Hepatocyte (in vitro differentiated cells): ENCODE measurements around the gene SART1. TPM values are rescaled to one million over a fixed set of nuclear protein-coding genes. Genes with fewer than 3 reads are reported as not detected.

ENCODE experiments used
- DNase-seq: peaks from one replicate; pipeline ENCODE4 v3.0.0-alpha.2; 2016; ENCODE audit warnings: low spot score
- H2AFZ ChIP-seq: fragments of 200-600 bp; sonication (generic); 2 replicates; pipeline ENCODE4 v1.6.0; 2016; ENCODE audit warnings: antibody characterized with exemption, mild to moderate bottlenecking
- H3K27ac ChIP-seq: fragments of 200-600 bp; sonication (generic); 2 replicates; pipeline ENCODE4 v1.5.1; 2016; ENCODE audit warnings: mild to moderate bottlenecking
- H3K27me3 ChIP-seq: fragments of 200-600 bp; sonication (generic); 2 replicates; pipeline ENCODE4 v1.6.1; 2016
- H3K36me3 ChIP-seq: fragments of 200-600 bp; sonication (generic); replicated peaks from 2 replicates; pipeline ENCODE4 v1.5.1; 2016; ENCODE audit warnings: low read depth; ENCODE audit not compliant: insufficient read depth
- H3K4me1 ChIP-seq: fragments of 200-600 bp; sonication (generic); 2 replicates; pipeline ENCODE4 v1.5.1; 2016; ENCODE audit warnings: mild to moderate bottlenecking, moderate library complexity; ENCODE audit not compliant: insufficient read depth
- H3K4me2 ChIP-seq: fragments of 200-600 bp; sonication (generic); 2 replicates; pipeline ENCODE4 v1.6.0; 2016
- H3K4me3 ChIP-seq: fragments of 200-600 bp; sonication (generic); 2 replicates; pipeline ENCODE4 v1.5.1; 2016; ENCODE audit warnings: mild to moderate bottlenecking
- H3K79me2 ChIP-seq: fragments of 200-600 bp; sonication (generic); 2 replicates; pipeline ENCODE4 v1.6.0; 2017; ENCODE audit warnings: mild to moderate bottlenecking
- H3K9me2 ChIP-seq: fragments of 200-600 bp; sonication (generic); replicated peaks from 2 replicates; pipeline ENCODE4 v1.6.0; 2017; ENCODE audit warnings: mild to moderate bottlenecking; ENCODE audit not compliant: insufficient read depth
- H3K9me3 ChIP-seq: fragments of 200-600 bp; sonication (generic); 2 replicates; pipeline ENCODE4 v1.5.1; 2016; ENCODE audit warnings: low read depth, mild to moderate bottlenecking
- H4K20me1 ChIP-seq: fragments of 200-600 bp; sonication (generic); 2 replicates; pipeline ENCODE4 v1.6.0; 2016; ENCODE audit warnings: mild to moderate bottlenecking; ENCODE audit not compliant: insufficient read depth, poor library complexity, severe bottlenecking
- EZH2 ChIP-seq: fragments of 200-600 bp; sonication (generic); IDR thresholded peaks from 2 replicates; pipeline ENCODE4 v1.6.1; 2016; ENCODE audit warnings: antibody characterized with exemption, mild to moderate bottlenecking, borderline replicate concordance
- EZH2phosphoT487 ChIP-seq: fragments of 200-600 bp; sonication (generic); IDR thresholded peaks from one replicate; pipeline ENCODE4 v1.6.1; 2018; ENCODE audit warnings: antibody characterized with exemption, mild to moderate bottlenecking, low read depth, moderate library complexity; ENCODE audit not compliant: unreplicated experiment, severe bottlenecking
- WGBS: methylation state at CpG from one replicate; pipeline ENCODE4 v1.1.6; 2016; ENCODE audit warnings: low lambda C conversion rate; ENCODE audit errors: missing lambda C conversion rate; 5-methylcytosine and 5-hydroxymethylcytosine counted together
- polyA plus RNA-seq: library from polyadenylated mRNA; unstranded; fragments of >200 nt; fragmentation: Nextera tagmentation; extraction: Ambion mirVana; gene quantifications from 2 replicates; pipeline ENCODE4 v1.2.1, GENCODE V29; 2016
- total RNA-seq: library from RNA; depleted of rRNA; stranded (reverse); fragments of >200 nt; gene quantifications from 2 replicates; pipeline ENCODE4 v1.2.3, GENCODE V29; 2014
- TF ChIP-seq, protein P1 (sequence below): fragments of 200-600 bp; sonication (generic); IDR thresholded peaks from 2 replicates; pipeline ENCODE4 v1.5.1; 2016; ENCODE audit warnings: antibody characterized with exemption, mild to moderate bottlenecking; ENCODE audit not compliant: poor library complexity

SART1 gene
- total and polyA plus RNA-seq, 2 experiments from 2014 or later: 32.5 to 34.1 TPM

DNA sequence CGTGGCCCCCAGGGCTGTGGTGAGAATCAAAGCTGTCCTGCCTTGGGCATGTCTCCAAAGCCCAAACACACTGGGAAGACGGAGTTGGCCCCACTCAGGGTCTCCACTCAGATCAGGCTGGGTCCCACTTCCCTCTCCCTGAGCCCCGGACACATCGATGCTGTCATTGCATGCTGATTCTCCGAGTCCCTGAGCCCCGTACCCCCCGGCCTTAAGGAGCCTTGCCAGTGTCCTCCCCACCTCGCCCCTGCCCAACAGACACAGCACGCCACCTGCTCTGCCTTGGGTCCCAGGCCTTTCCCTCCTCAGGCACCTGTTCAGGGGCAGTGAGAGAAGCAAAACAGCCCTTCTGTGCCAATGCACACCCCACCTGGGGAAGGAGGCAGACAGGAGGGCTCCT, 25.8 kb downstream of the SART1 start:
- no peaks in the 10 kb centered on the region for H3K9me2 ChIP-seq
- H4K20me1 ChIP-seq: no peaks in the 10 kb centered on the region
- 88% methylated on average over 9 of the region's 9 CpGs for WGBS

DNA sequence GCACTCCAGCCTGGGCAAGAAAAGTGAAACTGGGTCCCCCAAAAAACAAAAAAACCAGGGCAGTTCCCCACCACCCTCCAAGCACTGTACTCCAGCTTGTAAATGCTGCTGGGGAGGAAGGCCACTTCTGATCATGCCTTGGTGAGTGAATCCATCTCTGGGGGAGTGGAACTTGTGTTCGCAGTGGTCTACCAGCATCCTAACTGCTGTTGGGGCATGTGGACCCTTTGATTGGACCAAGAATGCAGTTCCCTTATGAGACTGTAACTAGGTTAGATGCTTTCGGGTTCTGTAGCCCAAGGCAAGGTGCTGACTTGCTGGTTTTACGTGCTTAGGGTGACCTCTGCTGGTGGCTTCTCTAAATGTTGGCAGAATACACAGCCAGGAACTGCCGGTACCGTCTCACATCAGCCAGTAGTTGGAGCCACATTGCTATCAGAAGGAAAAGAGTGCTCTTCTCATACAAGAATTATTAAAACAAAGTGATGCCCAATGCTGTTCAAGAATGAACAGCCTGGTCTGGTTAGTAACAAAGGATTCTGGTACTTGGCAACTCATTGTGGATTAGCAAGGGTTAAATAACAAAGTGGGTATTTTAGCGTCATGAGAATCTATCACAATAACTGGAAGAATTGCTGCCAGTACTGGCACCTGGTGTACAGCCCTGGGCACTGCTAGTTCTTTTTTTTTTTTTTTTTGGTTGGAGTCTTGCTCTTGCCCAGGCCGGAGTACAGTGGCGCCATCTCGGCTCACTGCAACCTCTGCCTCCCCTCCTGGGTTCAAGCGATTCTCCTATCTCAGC, 27.5 kb downstream of the SART1 start:
- TF ChIP-seq EZH2phosphoT487: no peak
- TF ChIP-seq EZH2: no peak
- TF ChIP-seq, protein P1, sequence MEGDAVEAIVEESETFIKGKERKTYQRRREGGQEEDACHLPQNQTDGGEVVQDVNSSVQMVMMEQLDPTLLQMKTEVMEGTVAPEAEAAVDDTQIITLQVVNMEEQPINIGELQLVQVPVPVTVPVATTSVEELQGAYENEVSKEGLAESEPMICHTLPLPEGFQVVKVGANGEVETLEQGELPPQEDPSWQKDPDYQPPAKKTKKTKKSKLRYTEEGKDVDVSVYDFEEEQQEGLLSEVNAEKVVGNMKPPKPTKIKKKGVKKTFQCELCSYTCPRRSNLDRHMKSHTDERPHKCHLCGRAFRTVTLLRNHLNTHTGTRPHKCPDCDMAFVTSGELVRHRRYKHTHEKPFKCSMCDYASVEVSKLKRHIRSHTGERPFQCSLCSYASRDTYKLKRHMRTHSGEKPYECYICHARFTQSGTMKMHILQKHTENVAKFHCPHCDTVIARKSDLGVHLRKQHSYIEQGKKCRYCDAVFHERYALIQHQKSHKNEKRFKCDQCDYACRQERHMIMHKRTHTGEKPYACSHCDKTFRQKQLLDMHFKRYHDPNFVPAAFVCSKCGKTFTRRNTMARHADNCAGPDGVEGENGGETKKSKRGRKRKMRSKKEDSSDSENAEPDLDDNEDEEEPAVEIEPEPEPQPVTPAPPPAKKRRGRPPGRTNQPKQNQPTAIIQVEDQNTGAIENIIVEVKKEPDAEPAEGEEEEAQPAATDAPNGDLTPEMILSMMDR: peak; percentile 99
- 44% methylated on average over 10 of the region's 10 CpGs for WGBS

More for the DNA sequence above, 25.8 kb downstream of the SART1 start:
- Histone ChIP-seq H3K27ac (no peak overlapping the region), H2AFZ (no peak overlapping the region), H3K79me2 (no peaks in the 10 kb centered on the region), H3K36me3 (no peaks in the 10 kb centered on the region), H3K4me3 (no peak overlapping the region), H3K4me2 (no peak overlapping the region), H3K27me3 (no peaks in the 10 kb centered on the region), H3K9me3 (no peaks in the 10 kb centered on the region), H3K4me1 (no peaks in the 10 kb centered on the region)
- no peak for TF ChIP-seq EZH2phosphoT487
- no peak for TF ChIP-seq EZH2
- TF ChIP-seq, protein P1: no peak
- no peak for DNase-seq

DNA sequence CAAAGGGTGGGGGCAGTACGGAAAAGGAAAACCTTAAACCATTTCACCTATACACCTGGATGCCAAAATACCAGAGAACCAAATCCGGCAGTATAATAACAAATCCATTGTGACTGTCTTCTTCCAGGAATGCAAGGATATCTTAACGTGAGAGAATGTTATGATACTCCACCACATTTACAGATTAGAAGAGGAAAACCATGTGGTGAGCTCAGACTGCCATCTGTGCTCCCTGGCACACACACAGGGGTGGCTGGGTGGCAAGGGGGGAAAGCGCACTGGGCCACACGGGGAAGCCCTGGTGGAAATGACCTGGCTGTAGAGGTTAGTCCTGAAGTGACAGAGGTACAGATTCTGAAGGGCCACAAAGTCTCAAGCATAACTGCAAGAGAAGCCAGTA, 30.5 kb downstream of the SART1 start:
- H3K79me2 ChIP-seq: no peaks in the 10 kb centered on the region
- H4K20me1 ChIP-seq: no peaks in the 10 kb centered on the region
- WGBS: 93% methylated on average over 5 of the region's 5 CpGs
- no peak overlapping the region for H3K4me3 ChIP-seq
- no peaks in the 10 kb centered on the region for H3K27me3 ChIP-seq
- H3K9me3 ChIP-seq: no peaks in the 10 kb centered on the region
- no peaks in the 10 kb centered on the region for H3K9me2 ChIP-seq
- no peak for DNase-seq
- no peak overlapping the region for H3K27ac ChIP-seq
- no peaks in the 10 kb centered on the region for H3K4me1 ChIP-seq
- H3K36me3 ChIP-seq: no peaks in the 10 kb centered on the region
- H3K4me2 ChIP-seq: no peak overlapping the region
- no peak for TF ChIP-seq EZH2phosphoT487
- TF ChIP-seq EZH2: no peak
- TF ChIP-seq, protein P1: no peak
- no peak overlapping the region for H2AFZ ChIP-seq

More for the DNA sequence above, 27.5 kb downstream of the SART1 start:
- H3K27ac ChIP-seq: no peak overlapping the region
- H3K9me2 ChIP-seq: no peaks in the 10 kb centered on the region
- H3K4me2 ChIP-seq: no peak overlapping the region
- H3K27me3 ChIP-seq: no peaks in the 10 kb centered on the region
- no peaks in the 10 kb centered on the region for H3K36me3 ChIP-seq
- H3K9me3 ChIP-seq: no peaks in the 10 kb centered on the region
- no peak overlapping the region for H3K4me3 ChIP-seq
- H2AFZ ChIP-seq: no peak overlapping the region
- DNase-seq: peak; percentile 95
- H4K20me1 ChIP-seq: no peaks in the 10 kb centered on the region
- H3K4me1 ChIP-seq: no peaks in the 10 kb centered on the region
- no peaks in the 10 kb centered on the region for H3K79me2 ChIP-seq
